ENCODE measurements around the gene WDR83. TPM values are rescaled to one million over a fixed set of nuclear protein-coding genes. Genes with fewer than 3 reads are reported as not detected.

Gene WDR83
- total and polyA plus RNA-seq, 3 experiments from 2014 or later = 13.1 to 19.9 (median 18.8) TPM

GRCh38 chr19:12669270-12670158 is 2.9 kb downstream of the WDR83 start:
- Mint-ChIP-seq H3K4me3 (peak overlapping the region; percentile 87 to 99 (median 95)), H3K27ac (peak overlapping the region; percentile 99 to 100 (median 100)), H3K27me3 (no peaks in the 10 kb centered on the region), H3K9me3 (no peaks in the 10 kb centered on the region), H3K36me3 (peaks cover 4 to 55% (median 5%) of the 10 kb centered on the region in 3 donors), H3K4me1 (peaks cover 50 to 64% (median 52%) of the 10 kb centered on the region in 3 donors)
- ChIA-PET POLR2A (interaction anchor here (0.5 to 2.2 kb wide), 12 partner anchors 12 to 1089 kb away, joined by 3 to 12 read pairs (median 3); partner anchors contain the start of genes DHPS, FBXW9, GCDH and JUNB), CTCF (interaction anchor here (0.6 to 2.5 kb wide), 8 partner anchors 9 to 127 kb away, joined by 3 to 8 read pairs (median 3); partner anchors contain the start of gene DHPS)
- peak; percentile 63 to 84 (median 74) for DNase-seq
- peak overlapping the region; percentile 71 for H3K4me3 ChIP-seq (ENCODE audit: low read length)
- peak overlapping the region; percentile 86 for H3K27ac ChIP-seq (ENCODE audit: low read depth, low read length)
- H3K4me1 ChIP-seq (ENCODE audit: insufficient read depth, low read length) = peaks cover 42% of the 10 kb centered on the region
- H3K36me3 ChIP-seq (ENCODE audit: insufficient read depth, low read length) = peaks cover 9% of the 10 kb centered on the region
- no peaks in the 10 kb centered on the region for H3K27me3 ChIP-seq (ENCODE audit: insufficient read depth, low read length, poor library complexity, severe bottlenecking)
- H3K9me3 ChIP-seq (ENCODE audit: low read length) = no peaks in the 10 kb centered on the region

- H3K27me3 Mint-ChIP-seq = no peaks in the 10 kb centered on the region
Observed at GRCh38 chr19:12670159-12670928, 3.7 kb downstream of the WDR83 start.

GRCh38 chr19:12672744-12673143 is 6.1 kb downstream of the WDR83 start:
- DNase-seq = no peak
- Mint-ChIP-seq H3K27me3 (no peaks in the 10 kb centered on the region), H3K9me3 (no peaks in the 10 kb centered on the region), H3K4me1 (peaks cover 37 to 49% (median 38%) of the 10 kb centered on the region in 3 donors), H3K36me3 (peaks cover 4 to 68% (median 11%) of the 10 kb centered on the region in 3 donors), H3K27ac (peak overlapping the region in 2 of 8 donors; percentile 51 to 58), H3K4me3 (no peak overlapping the region)
- CTCF ChIA-PET = interaction anchor here (0.6 to 4.3 kb wide), 12 partner anchors 8 to 109 kb away, joined by 3 to 19 read pairs (median 5); partner anchors contain the start of genes DHPS and GET3
- Histone ChIP-seq H3K36me3 (ENCODE audit: insufficient read depth, low read length) (peaks cover 34% of the 10 kb centered on the region), H3K4me3 (ENCODE audit: low read length) (no peak overlapping the region), H3K4me1 (ENCODE audit: insufficient read depth, low read length) (peaks cover 30% of the 10 kb centered on the region), H3K27me3 (ENCODE audit: insufficient read depth, low read length, poor library complexity, severe bottlenecking) (no peaks in the 10 kb centered on the region), H3K27ac (ENCODE audit: low read depth, low read length) (no peak overlapping the region), H3K9me3 (ENCODE audit: low read length) (no peaks in the 10 kb centered on the region)
- POLR2A ChIA-PET = interaction anchor here (0.9 kb wide), 1 partner anchor 12 kb away, joined by 3 read pairs; no protein-coding TSS in a partner anchor

More at GRCh38 chr19:12670159-12670928, 3.7 kb downstream of the WDR83 start:
- Mint-ChIP-seq H3K4me3 (peak overlapping the region; percentile 87 to 99 (median 95)), H3K36me3 (peaks cover 4 to 54% (median 6%) of the 10 kb centered on the region in 3 donors), H3K9me3 (no peaks in the 10 kb centered on the region), H3K27ac (peak overlapping the region; percentile 42 to 100 (median 100)), H3K4me1 (peaks cover 45 to 56% (median 46%) of the 10 kb centered on the region in 3 donors)
- Histone ChIP-seq H3K4me3 (ENCODE audit: low read length) (peak overlapping the region; percentile 71), H3K27ac (ENCODE audit: low read depth, low read length) (peak overlapping the region; percentile 86), H3K9me3 (ENCODE audit: low read length) (no peaks in the 10 kb centered on the region), H3K4me1 (ENCODE audit: insufficient read depth, low read length) (peaks cover 34% of the 10 kb centered on the region), H3K36me3 (ENCODE audit: insufficient read depth, low read length) (peaks cover 12% of the 10 kb centered on the region), H3K27me3 (ENCODE audit: insufficient read depth, low read length, poor library complexity, severe bottlenecking) (no peaks in the 10 kb centered on the region)
- DNase-seq = no peak
- POLR2A ChIA-PET = interaction anchor here (0.9 to 2.2 kb wide), 4 partner anchors 26 to 136 kb away, joined by 3 to 12 read pairs (median 4); partner anchors contain the start of genes FBXW9, RNASEH2A, ZNF490 and ZNF791
- CTCF ChIA-PET = interaction anchor here (0.7 to 4.3 kb wide), 8 partner anchors 11 to 110 kb away, joined by 3 to 19 read pairs (median 6); partner anchors contain the start of gene DHPS

GRCh38 chr19:12675399-12675798 is 8.8 kb downstream of the WDR83 start:
- H3K4me1 Mint-ChIP-seq = peaks cover 20 to 38% (median 27%) of the 10 kb centered on the region in 3 donors
- H3K36me3 ChIP-seq (ENCODE audit: insufficient read depth, low read length) = peaks cover 55% of the 10 kb centered on the region
- H3K27ac Mint-ChIP-seq = no peak overlapping the region
- H3K27ac ChIP-seq (ENCODE audit: low read depth, low read length) = no peak overlapping the region
- no peaks in the 10 kb centered on the region for H3K9me3 ChIP-seq (ENCODE audit: low read length)
- H3K9me3 Mint-ChIP-seq = no peaks in the 10 kb centered on the region
- no peaks in the 10 kb centered on the region for H3K27me3 Mint-ChIP-seq
- ChIA-PET POLR2A (no interaction called here), CTCF (interaction anchor here (1.2 to 2.1 kb wide), 4 partner anchors 108 to 215 kb away, joined by 3 to 6 read pairs (median 5); partner anchors contain the start of gene GCDH)
- H3K4me1 ChIP-seq (ENCODE audit: insufficient read depth, low read length) = peaks cover 22% of the 10 kb centered on the region
- no peak overlapping the region for H3K4me3 ChIP-seq (ENCODE audit: low read length)
- no peak for DNase-seq
- H3K36me3 Mint-ChIP-seq = peaks cover 4 to 73% (median 18%) of the 10 kb centered on the region in 3 donors
- no peak overlapping the region for H3K4me3 Mint-ChIP-seq
- no peaks in the 10 kb centered on the region for H3K27me3 ChIP-seq (ENCODE audit: insufficient read depth, low read length, poor library complexity, severe bottlenecking)

GRCh38 chr19:12675940-12676339 is 9.3 kb downstream of the WDR83 start:
- ChIA-PET POLR2A (no interaction called here), CTCF (interaction anchor here (1.0 to 5.3 kb wide), 11 partner anchors 10 to 215 kb away, joined by 3 to 32 read pairs (median 3); partner anchors contain the start of genes GCDH, MAN2B1 and WDR83)
- no peak for DNase-seq
- H3K36me3 ChIP-seq (ENCODE audit: insufficient read depth, low read length) = peaks cover 55% of the 10 kb centered on the region
- no peak overlapping the region for H3K4me3 ChIP-seq (ENCODE audit: low read length)
- Mint-ChIP-seq H3K4me3 (peak overlapping the region in 1 of 7 donors; percentile 90), H3K4me1 (peaks cover 17 to 35% (median 26%) of the 10 kb centered on the region in 3 donors), H3K27ac (peak overlapping the region in 4 of 8 donors; percentile 40 to 89 (median 51)), H3K9me3 (no peaks in the 10 kb centered on the region), H3K27me3 (no peaks in the 10 kb centered on the region), H3K36me3 (peaks cover 5 to 74% (median 18%) of the 10 kb centered on the region in 3 donors)
- H3K27me3 ChIP-seq (ENCODE audit: insufficient read depth, low read length, poor library complexity, severe bottlenecking) = no peaks in the 10 kb centered on the region
- peaks cover 19% of the 10 kb centered on the region for H3K4me1 ChIP-seq (ENCODE audit: insufficient read depth, low read length)
- no peak overlapping the region for H3K27ac ChIP-seq (ENCODE audit: low read depth, low read length)
- no peaks in the 10 kb centered on the region for H3K9me3 ChIP-seq (ENCODE audit: low read length)

GRCh38 chr19:12676384-12676792 is 9.8 kb downstream of the WDR83 start:
- Mint-ChIP-seq H3K4me1 (peaks cover 21 to 40% (median 30%) of the 10 kb centered on the region in 3 donors), H3K27me3 (peaks cover 0 to 2% of the 10 kb centered on the region in 2 donors), H3K27ac (peak overlapping the region in 7 of 8 donors; percentile 43 to 89 (median 64)), H3K4me3 (peak overlapping the region in 3 of 7 donors; percentile 16 to 90 (median 59)), H3K36me3 (peaks cover 9 to 79% (median 22%) of the 10 kb centered on the region in 3 donors), H3K9me3 (no peaks in the 10 kb centered on the region)
- DNase-seq = peak; percentile 62 to 87 (median 73)
- Histone ChIP-seq H3K27me3 (ENCODE audit: insufficient read depth, low read length, poor library complexity, severe bottlenecking) (no peaks in the 10 kb centered on the region), H3K4me1 (ENCODE audit: insufficient read depth, low read length) (peaks cover 19% of the 10 kb centered on the region), H3K4me3 (ENCODE audit: low read length) (no peak overlapping the region), H3K9me3 (ENCODE audit: low read length) (no peaks in the 10 kb centered on the region), H3K27ac (ENCODE audit: low read depth, low read length) (no peak overlapping the region), H3K36me3 (ENCODE audit: insufficient read depth, low read length) (peaks cover 55% of the 10 kb centered on the region)
- POLR2A ChIA-PET = no interaction called here
- CTCF ChIA-PET = interaction anchor here (0.7 to 5.3 kb wide), 19 partner anchors 10 to 214 kb away, joined by 3 to 32 read pairs (median 3); partner anchors contain the start of genes GCDH, MAN2B1 and WDR83

GRCh38 chr19:12676928-12677327 is 10.3 kb downstream of the WDR83 start:
- Histone ChIP-seq H3K27ac (ENCODE audit: low read depth, low read length) (no peak overlapping the region), H3K4me1 (ENCODE audit: insufficient read depth, low read length) (peaks cover 17% of the 10 kb centered on the region)

More at GRCh38 chr19:12676928-12677327, 10.3 kb downstream of the WDR83 start:
- POLR2A ChIA-PET = no interaction called here
- H3K27me3 Mint-ChIP-seq = peaks cover 0 to 4% of the 10 kb centered on the region in 2 donors
- no peak for DNase-seq
- CTCF ChIA-PET = interaction anchor here (0.7 to 5.3 kb wide), 18 partner anchors 9 to 214 kb away, joined by 3 to 32 read pairs (median 4); partner anchors contain the start of genes GCDH, MAN2B1 and WDR83
- H3K4me3 ChIP-seq (ENCODE audit: low read length) = no peak overlapping the region
- peaks cover 8 to 81% (median 22%) of the 10 kb centered on the region in 3 donors for H3K36me3 Mint-ChIP-seq
- peaks cover 55% of the 10 kb centered on the region for H3K36me3 ChIP-seq (ENCODE audit: insufficient read depth, low read length)
- no peaks in the 10 kb centered on the region for H3K27me3 ChIP-seq (ENCODE audit: insufficient read depth, low read length, poor library complexity, severe bottlenecking)
- H3K9me3 Mint-ChIP-seq = no peaks in the 10 kb centered on the region
- H3K27ac Mint-ChIP-seq = peak overlapping the region in 6 of 8 donors; percentile 43 to 89 (median 66)
- no peaks in the 10 kb centered on the region for H3K9me3 ChIP-seq (ENCODE audit: low read length)
- H3K4me1 Mint-ChIP-seq = peaks cover 21 to 43% (median 29%) of the 10 kb centered on the region in 3 donors
- no peak overlapping the region for H3K4me3 Mint-ChIP-seq

All from CD8-positive, alpha-beta memory T cell (primary cell).